A549 (cell line): Measurements from ENCODE around the gene TFDP2. TPM values are rescaled to one million over a fixed set of nuclear protein-coding genes. Genes with fewer than 3 reads are reported as not detected.

Source experiments
- ATAC-seq, 2 experiments: fragments of 200-7000 bp in 1 of 2; fragments of >200 bp in 1 of 2; cut with Nextera tagmentation in 1 of 2; cut with Tn5 transposase in 1 of 2; 3 replicates each; pipeline versions ENCODE4 v1.8.0 to v1.9.1; 2018 to 2020; ENCODE audit warnings: mild to moderate bottlenecking in 1 of 2, moderate library complexity in 1 of 2
- CTCF ChIA-PET: fragments of 300-600 bp; sonication (Branson Sonifier 250); formaldehyde crosslinking; extraction: SDS; loops from one replicate; lab custom pipeline; 2021; ENCODE audit warnings: antibody characterized with exemption, inconsistent platforms; lab: Yijun Ruan, JAX
- POLR2A ChIA-PET: fragments of 350-600 bp; formaldehyde crosslinking; extraction: SDS; loops from one replicate; lab custom pipeline; 2021; ENCODE audit warnings: antibody characterized with exemption, inconsistent platforms; lab: Yijun Ruan, JAX
- DNase-seq, 2 experiments: peaks; one replicate each; pipeline versions ENCODE4 v3.0.0 to v3.0.0-alpha.2; 2011 to 2016; ENCODE audit warnings: low read depth in 1 of 2, low spot score in 1 of 2
- FAIRE-seq: peaks from 2 replicates; lab custom pipeline; 2011; peaks lifted over from hg19 to GRCh38; lab: Jason Lieb, UNC
- H3K27ac ChIP-seq, 2 experiments: fragments of >200 bp; sonication (Bioruptor Twin); formaldehyde crosslinking; 3 replicates each; pipeline ENCODE4 v1.5.1; 2016 to 2017
- H3K4me1 ChIP-seq: fragments of >200 bp; sonication (Bioruptor Twin); formaldehyde crosslinking; 3 replicates; pipeline ENCODE4 v1.6.1; 2016
- H3K4me2 ChIP-seq: fragments of >200 bp; sonication (Bioruptor Twin); formaldehyde crosslinking; 3 replicates; pipeline ENCODE4 v1.6.1; 2016
- H3K4me3 ChIP-seq: fragments of >200 bp; sonication (Bioruptor Twin); formaldehyde crosslinking; 3 replicates; pipeline ENCODE4 v1.5.1; 2016
- H3K9me3 ChIP-seq: fragments of >200 bp; sonication (Bioruptor Twin); formaldehyde crosslinking; 3 replicates; pipeline ENCODE4 v1.6.1; 2016
- BHLHE40 ChIP-seq: IDR thresholded peaks from 2 replicates; pipeline ENCODE4 v1.6.1; 2012; ENCODE audit warnings: low read depth, low read length, inconsistent platforms
- CBX2 ChIP-seq: fragments of 200-600 bp; sonication (generic); IDR thresholded peaks from 2 replicates; pipeline ENCODE4 v1.6.1; 2016; ENCODE audit warnings: low read depth, mild to moderate bottlenecking, borderline replicate concordance
- CBX8 ChIP-seq: fragments of 200-600 bp; sonication (generic); IDR thresholded peaks from 2 replicates; pipeline ENCODE4 v1.6.1; 2016
- CHD2 ChIP-seq: fragments of 150-350 bp; IDR thresholded peaks from 2 replicates; pipeline ENCODE4 v1.6.1; 2014; ENCODE audit warnings: low read length; ENCODE audit not compliant: partially characterized antibody
- EHF ChIP-seq: fragments of 250-450 bp; sonication (Bioruptor Pico); IDR thresholded peaks from 2 replicates; pipeline ENCODE4 v1.5.0; 2020; ENCODE audit warnings: mild to moderate bottlenecking
- ELK1 ChIP-seq: fragments of 150-350 bp; IDR thresholded peaks from 2 replicates; pipeline ENCODE4 v1.6.1; 2014; ENCODE audit warnings: low read depth, mild to moderate bottlenecking, low read length
- EP300 ChIP-seq, 2 experiments: fragments of >200 bp; sonication (Bioruptor Twin); formaldehyde crosslinking; IDR thresholded peaks; 2 replicates in 1 of 2; 3 replicates in 1 of 2; pipeline ENCODE4 v1.6.1; 2016 to 2017
- ESRRA ChIP-seq: fragments of 150-350 bp; IDR thresholded peaks from 2 replicates; pipeline ENCODE4 v1.6.1; 2014; ENCODE audit warnings: mild to moderate bottlenecking, low read length, borderline replicate concordance
- FOSL2 ChIP-seq, 2 experiments: fragments of 450-650 bp in 1 of 2; fragments of >200 bp in 1 of 2; sonication (Bioruptor Twin) in 1 of 2; formaldehyde crosslinking; IDR thresholded peaks; 2 replicates each; pipeline versions ENCODE4 v1.5.0 to v1.6.1; 2016 to 2020; ENCODE audit warnings: mild to moderate bottlenecking in 1 of 2, moderate library complexity in 1 of 2
- HDAC2 ChIP-seq: fragments of 200-600 bp; sonication (generic); IDR thresholded peaks from 2 replicates; pipeline ENCODE4 v1.6.1; 2016
- HEYL ChIP-seq: fragments of 250-450 bp; sonication (Bioruptor Pico); IDR thresholded peaks from 2 replicates; pipeline ENCODE4 v1.8.0; 2021; ENCODE audit warnings: mild to moderate bottlenecking, moderate library complexity
- HOXA7 ChIP-seq: fragments of 250-450 bp; sonication (Bioruptor Pico); IDR thresholded peaks from 2 replicates; pipeline ENCODE4 v1.5.0; 2020; ENCODE audit warnings: mild to moderate bottlenecking, moderate library complexity
- HOXB13 ChIP-seq: fragments of 250-450 bp; sonication (Bioruptor Pico); IDR thresholded peaks from 2 replicates; pipeline ENCODE4 v1.5.0; 2020; ENCODE audit warnings: low read depth, mild to moderate bottlenecking, moderate library complexity
- JUNB ChIP-seq: fragments of >200 bp; sonication (Bioruptor Twin); formaldehyde crosslinking; IDR thresholded peaks from 2 replicates; pipeline ENCODE4 v1.6.1; 2016
- MAFK ChIP-seq: fragments of 450-650 bp; IDR thresholded peaks from 2 replicates; pipeline ENCODE4 v1.6.1; 2014; ENCODE audit not compliant: partially characterized antibody
- MAX ChIP-seq: IDR thresholded peaks from 2 replicates; pipeline ENCODE4 v1.6.1; 2012
- MAZ ChIP-seq: fragments of 150-350 bp; IDR thresholded peaks from 2 replicates; pipeline ENCODE4 v1.6.1; 2014; ENCODE audit warnings: antibody characterized with exemption, low read depth, low read length, borderline replicate concordance
- NPAS2 ChIP-seq: fragments of 250-450 bp; sonication (Bioruptor Pico); IDR thresholded peaks from 2 replicates; pipeline ENCODE4 v1.8.0; 2022; ENCODE audit warnings: mild to moderate bottlenecking, moderate library complexity, borderline replicate concordance
- NR3C1 ChIP-seq: fragments of >200 bp; sonication (Bioruptor Twin); formaldehyde crosslinking; IDR thresholded peaks from 3 replicates; pipeline ENCODE4 v1.6.1; 2017
- POLR2AphosphoS2 ChIP-seq: conservative IDR thresholded peaks from 2 replicates; pipeline ENCODE4 v1.6.1; 2012; ENCODE audit warnings: low read length, improper control_type of control experiment, inconsistent platforms
- RARB ChIP-seq: fragments of 250-450 bp; sonication (Bioruptor Pico); IDR thresholded peaks from 2 replicates; pipeline ENCODE4 v1.8.0; 2021; ENCODE audit warnings: mild to moderate bottlenecking, moderate library complexity
- RNF2 ChIP-seq: fragments of 200-600 bp; sonication (generic); IDR thresholded peaks from 2 replicates; pipeline ENCODE4 v1.6.1; 2016; ENCODE audit warnings: low read depth, mild to moderate bottlenecking, antibody characterized with exemption, moderate library complexity, borderline replicate concordance
- SREBF2 ChIP-seq: fragments of 450-650 bp; IDR thresholded peaks from 2 replicates; pipeline ENCODE4 v1.6.1; 2014; ENCODE audit warnings: mild to moderate bottlenecking, moderate library complexity
- TP53 ChIP-seq: fragments of 250-450 bp; sonication (Bioruptor Pico); IDR thresholded peaks from 2 replicates; pipeline ENCODE4 v1.5.0; 2021; ENCODE audit warnings: mild to moderate bottlenecking, moderate library complexity
- ZSCAN20 ChIP-seq: fragments of 250-450 bp; sonication (Bioruptor Pico); IDR thresholded peaks from 2 replicates; pipeline ENCODE4 v1.8.0; 2022; ENCODE audit warnings: mild to moderate bottlenecking, moderate library complexity
- WGBS: methylation state at CpG from one replicate; pipeline ENCODE4 v1.1.6; 2017; ENCODE audit errors: missing lambda C conversion rate; 5-methylcytosine and 5-hydroxymethylcytosine counted together
- polyA plus RNA-seq, 4 experiments: library from polyadenylated mRNA; depleted of rRNA in 3 of 4; stranded (reverse); fragments of >200 nt; fragmentation: RNase III in 1 of 4; extraction: RNeasy Plus Mini Kit Qiagen cat#74134 plus additional on column Dnase treatment in 1 of 4; gene quantifications; 2 replicates in 3 of 4; 3 replicates in 1 of 4; pipeline ENCODE4 v1.2.3, GENCODE V29; 2011 to 2017

The TFDP2 gene
- polyA plus RNA-seq, 2 of the 4 experiments (the other 2 are of a cell fraction) = 9.6 to 61.5 TPM

- no peaks in the 10 kb centered on the region for H3K4me1 ChIP-seq
- FAIRE-seq = no peak
- CTCF ChIA-PET = no interaction called here
- WGBS = 89% methylated on average over 4 of the region's 4 CpGs
- no peak overlapping the region for H3K27ac ChIP-seq
- no peak for ATAC-seq
- H3K4me3 ChIP-seq = no peak overlapping the region
- no peak for TF ChIP-seq FOSL2 (IDR thresholded peaks at IDR 0.05)
- TF ChIP-seq FOSL2 (CRISPR knock-in tag; IDR thresholded peaks at IDR 0.05) = no peak
- TF ChIP-seq JUNB = no peak
- no peak for TF ChIP-seq ELK1
- no peak for TF ChIP-seq EHF
- TF ChIP-seq HEYL = no peak
- no peak for TF ChIP-seq CBX8
- no peak for TF ChIP-seq NPAS2 (CRISPR knock-in tag)
- no peak for TF ChIP-seq BHLHE40
- TF ChIP-seq EP300 (IDR thresholded peaks at IDR 0.05) = no peak
- no peaks in the 10 kb centered on the region for H3K9me3 ChIP-seq
- DNase-seq = no peak
- POLR2A ChIA-PET = no interaction called here
- no peak overlapping the region for H3K4me2 ChIP-seq
Measured at GRCh38 chr3:142033292-142033691, 116.1 kb downstream of the TFDP2 start.

- no peak overlapping the region for H3K27ac ChIP-seq
- FAIRE-seq (no peak), ATAC-seq (no peak), DNase-seq (no peak)
- no peak for TF ChIP-seq FOSL2 (IDR thresholded peaks at IDR 0.05)
- no peak for TF ChIP-seq FOSL2 (CRISPR knock-in tag; IDR thresholded peaks at IDR 0.05)
- no peak for TF ChIP-seq CHD2
- TF ChIP-seq NPAS2 (CRISPR knock-in tag) = no peak
- no peak for TF ChIP-seq MAZ
- TF ChIP-seq CBX2 = no peak
- TF ChIP-seq HDAC2 = no peak
- H3K4me2 ChIP-seq = no peak overlapping the region
- no peak overlapping the region for H3K4me3 ChIP-seq
- ChIA-PET POLR2A (no interaction called here), CTCF (no interaction called here)
- H3K9me3 ChIP-seq = no peaks in the 10 kb centered on the region
- peaks cover 7% of the 10 kb centered on the region; the same call in 1 of the 3 replicates for H3K4me1 ChIP-seq
Measured at GRCh38 chr3:142031575-142031974, 117.8 kb downstream of the TFDP2 start.

- WGBS = 72% methylated on average over 5 of the region's 5 CpGs
- DNase-seq (no peak), ATAC-seq (peak in 1 of 2 experiments; percentile 36; a peak in 2 of 6 replicates), FAIRE-seq (peak; percentile 39)
- Histone ChIP-seq H3K4me3 (no peak overlapping the region), H3K4me1 (peaks cover 7% of the 10 kb centered on the region; the same call in 1 of the 3 replicates), H3K4me2 (no peak overlapping the region), H3K27ac (no peak overlapping the region), H3K9me3 (no peaks in the 10 kb centered on the region)
- POLR2A ChIA-PET = no interaction called here
- CTCF ChIA-PET = no interaction called here
- TF ChIP-seq POLR2AphosphoS2 = no peak
- TF ChIP-seq SREBF2 = no peak
- no peak for TF ChIP-seq RARB (CRISPR knock-in tag)
Measured at GRCh38 chr3:142029791-142030190, 119.6 kb downstream of the TFDP2 start.

- ATAC-seq = peak in 1 of 2 experiments; percentile 38; a peak in 1 of 6 replicates
- DNase-seq = no peak
- Histone ChIP-seq H3K4me3 (no peak overlapping the region), H3K4me1 (peaks cover 7% of the 10 kb centered on the region; the same call in 1 of the 3 replicates), H3K27ac (no peak overlapping the region), H3K4me2 (peak overlapping the region; percentile 72), H3K9me3 (no peaks in the 10 kb centered on the region)
- 46% methylated on average over 3 of the region's 3 CpGs for WGBS
- no peak for TF ChIP-seq TP53
- no peak for TF ChIP-seq MAFK
- no peak for TF ChIP-seq NR3C1
- TF ChIP-seq ZSCAN20 (CRISPR knock-in tag) = no peak
- TF ChIP-seq CBX2 = no peak
- TF ChIP-seq ESRRA = no peak
- no peak for TF ChIP-seq RARB (CRISPR knock-in tag)
- TF ChIP-seq FOSL2 (IDR thresholded peaks at IDR 0.05) = no peak
- no peak for TF ChIP-seq FOSL2 (CRISPR knock-in tag; IDR thresholded peaks at IDR 0.05)
- TF ChIP-seq MAX = no peak
- no peak for TF ChIP-seq RNF2
- TF ChIP-seq HOXB13 (CRISPR knock-in tag) = no peak
- TF ChIP-seq EHF = no peak
- TF ChIP-seq HOXA7 (CRISPR knock-in tag) = no peak
- no peak for TF ChIP-seq HEYL
- no peak for TF ChIP-seq HDAC2
- POLR2A ChIA-PET = no interaction called here
- no peak for FAIRE-seq
- CTCF ChIA-PET = interaction anchor here (0.6 kb wide), 1 partner anchor 52 kb away, joined by 3 read pairs; no protein-coding TSS in a partner anchor
Measured at GRCh38 chr3:142029052-142029642, 120.2 kb downstream of the TFDP2 start.
